ENCODE data around the gene KCNQ1. TPM values are rescaled to one million over a fixed set of nuclear protein-coding genes. Genes with fewer than 3 reads are reported as not detected.

Gene KCNQ1
- total RNA-seq, 4 donors from 2014 or later: 0.89 to 2.2 (median 1.3) TPM

- Histone ChIP-seq H3K36me3 (no peaks in the 10 kb centered on the region), H3K27me3 (no peaks in the 10 kb centered on the region), H3K4me3 (no peak overlapping the region), H3K9me3 (no peaks in the 10 kb centered on the region), H3K27ac (no peak overlapping the region), H3K4me1 (no peaks in the 10 kb centered on the region)
- TF ChIP-seq, protein P1, sequence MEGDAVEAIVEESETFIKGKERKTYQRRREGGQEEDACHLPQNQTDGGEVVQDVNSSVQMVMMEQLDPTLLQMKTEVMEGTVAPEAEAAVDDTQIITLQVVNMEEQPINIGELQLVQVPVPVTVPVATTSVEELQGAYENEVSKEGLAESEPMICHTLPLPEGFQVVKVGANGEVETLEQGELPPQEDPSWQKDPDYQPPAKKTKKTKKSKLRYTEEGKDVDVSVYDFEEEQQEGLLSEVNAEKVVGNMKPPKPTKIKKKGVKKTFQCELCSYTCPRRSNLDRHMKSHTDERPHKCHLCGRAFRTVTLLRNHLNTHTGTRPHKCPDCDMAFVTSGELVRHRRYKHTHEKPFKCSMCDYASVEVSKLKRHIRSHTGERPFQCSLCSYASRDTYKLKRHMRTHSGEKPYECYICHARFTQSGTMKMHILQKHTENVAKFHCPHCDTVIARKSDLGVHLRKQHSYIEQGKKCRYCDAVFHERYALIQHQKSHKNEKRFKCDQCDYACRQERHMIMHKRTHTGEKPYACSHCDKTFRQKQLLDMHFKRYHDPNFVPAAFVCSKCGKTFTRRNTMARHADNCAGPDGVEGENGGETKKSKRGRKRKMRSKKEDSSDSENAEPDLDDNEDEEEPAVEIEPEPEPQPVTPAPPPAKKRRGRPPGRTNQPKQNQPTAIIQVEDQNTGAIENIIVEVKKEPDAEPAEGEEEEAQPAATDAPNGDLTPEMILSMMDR (IDR thresholded peaks at IDR 0.05): no peak
- no peak for TF ChIP-seq EP300 (IDR thresholded peaks at IDR 0.05)
- 95% methylated on average over 10 of the region's 10 CpGs for WGBS
- peak in 1 of 2 donors; percentile 33 for DNase-seq (ENCODE audit: low spot score in 2 of 2)
Observed at GRCh38 chr11:2542406-2542805, 97.6 kb downstream of the KCNQ1 start.

DNA sequence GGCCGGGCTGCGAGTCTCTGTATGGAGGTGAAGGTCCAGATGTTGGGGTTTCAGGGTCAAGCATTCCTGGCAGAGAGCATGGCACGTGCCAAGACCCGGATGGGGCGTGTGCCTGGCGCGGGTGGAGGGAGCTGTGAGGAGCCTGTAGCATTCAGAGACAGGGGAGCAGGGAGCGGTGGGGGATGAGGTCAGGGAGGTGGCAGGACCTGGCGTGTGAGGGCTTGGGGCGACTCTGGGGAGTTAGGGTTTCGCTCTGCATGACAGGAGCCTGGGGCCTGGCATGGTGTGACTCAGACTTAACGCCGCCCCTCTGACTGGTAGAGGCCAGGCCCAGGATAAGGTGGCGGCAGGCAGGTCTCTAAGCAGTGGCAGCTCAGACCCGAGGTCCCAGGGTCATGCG is 103.0 kb downstream of the KCNQ1 start:
- Histone ChIP-seq H3K36me3 (no peaks in the 10 kb centered on the region), H3K27me3 (no peaks in the 10 kb centered on the region), H3K9me3 (no peaks in the 10 kb centered on the region), H3K27ac (no peak overlapping the region), H3K4me3 (no peak overlapping the region), H3K4me1 (no peaks in the 10 kb centered on the region)
- DNase-seq (ENCODE audit: low spot score in 2 of 2): peak in 1 of 2 donors; percentile 50
- WGBS: 87% methylated on average over 16 of the region's 16 CpGs
- TF ChIP-seq POLR2AphosphoS5 (IDR thresholded peaks at IDR 0.05) (no peak), EP300 (IDR thresholded peaks at IDR 0.05) (no peak), POLR2A (IDR thresholded peaks at IDR 0.05) (no peak)
- TF ChIP-seq, protein P1 (IDR thresholded peaks at IDR 0.05): no peak

DNA sequence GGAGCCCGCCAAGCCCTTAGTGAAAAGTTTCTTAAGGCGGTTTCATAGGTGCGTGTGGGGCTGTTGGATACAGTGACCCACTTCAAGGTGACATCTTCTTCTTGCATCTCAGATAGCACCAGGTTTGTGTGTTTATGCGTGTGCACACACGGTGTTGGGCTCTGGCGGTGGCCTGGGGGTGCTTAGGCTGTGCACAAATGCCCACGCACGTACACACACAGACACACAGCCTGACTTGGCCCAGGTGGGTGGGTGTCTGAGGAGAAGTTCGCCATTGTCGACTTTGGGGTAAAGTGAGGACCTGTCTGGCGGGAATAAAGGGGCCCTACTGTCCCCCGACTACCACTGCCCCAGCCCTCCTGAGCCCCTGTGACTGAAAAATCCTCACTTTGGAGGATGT is 103.8 kb downstream of the KCNQ1 start:
- DNase-seq (ENCODE audit: low spot score in 2 of 2): peak in 1 of 2 donors; percentile 32
- no peak overlapping the region for H3K4me3 ChIP-seq
- WGBS: 91% methylated on average over 3 of the region's 12 CpGs
- no peaks in the 10 kb centered on the region for H3K27me3 ChIP-seq
- no peaks in the 10 kb centered on the region for H3K36me3 ChIP-seq
- no peak for TF ChIP-seq EP300 (IDR thresholded peaks at IDR 0.05)
- TF ChIP-seq POLR2AphosphoS5 (IDR thresholded peaks at IDR 0.05): no peak
- TF ChIP-seq, protein P1 (IDR thresholded peaks at IDR 0.05): no peak
- TF ChIP-seq POLR2A (IDR thresholded peaks at IDR 0.05): no peak
- no peaks in the 10 kb centered on the region for H3K9me3 ChIP-seq
- no peak overlapping the region for H3K27ac ChIP-seq
- no peaks in the 10 kb centered on the region for H3K4me1 ChIP-seq

GRCh38 chr11:2549080-2549479 is 104.3 kb downstream of the KCNQ1 start:
- no peak overlapping the region for H3K27ac ChIP-seq
- peak in 1 of 2 donors; percentile 46 for DNase-seq (ENCODE audit: low spot score in 2 of 2)
- H3K36me3 ChIP-seq: no peaks in the 10 kb centered on the region
- no peak for TF ChIP-seq EP300 (IDR thresholded peaks at IDR 0.05)
- TF ChIP-seq POLR2A (IDR thresholded peaks at IDR 0.05): no peak
- TF ChIP-seq POLR2AphosphoS5 (IDR thresholded peaks at IDR 0.05): no peak
- TF ChIP-seq, protein P1 (IDR thresholded peaks at IDR 0.05): no peak
- WGBS: 96% methylated on average over 7 of the region's 7 CpGs
- no peaks in the 10 kb centered on the region for H3K27me3 ChIP-seq
- H3K4me1 ChIP-seq: no peaks in the 10 kb centered on the region
- H3K9me3 ChIP-seq: no peaks in the 10 kb centered on the region
- H3K4me3 ChIP-seq: no peak overlapping the region

DNA sequence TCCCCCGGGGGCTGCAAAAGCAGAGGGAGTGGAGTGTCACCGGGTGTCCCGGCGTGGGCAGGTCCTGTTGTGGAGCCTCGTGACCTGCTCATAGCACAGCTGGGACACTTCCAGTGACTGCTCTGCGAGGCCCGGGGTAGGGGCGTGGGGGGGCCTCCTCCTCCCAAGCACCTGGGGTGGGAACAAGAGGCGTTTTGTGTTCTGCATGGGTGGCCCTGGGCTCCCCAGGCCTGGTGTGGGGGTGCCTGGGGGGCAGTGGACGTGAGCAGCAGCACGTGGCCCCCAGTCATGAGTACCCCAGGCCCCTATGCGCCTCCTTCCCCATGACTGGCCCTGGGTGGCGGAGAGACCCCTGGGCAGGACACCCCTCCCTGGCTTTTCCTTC is 104.7 kb downstream of the KCNQ1 start:
- H3K4me1 ChIP-seq: no peaks in the 10 kb centered on the region
- WGBS: no CpG with 5 or more reads among the region's 13 CpGs
- no peaks in the 10 kb centered on the region for H3K27me3 ChIP-seq
- no peak overlapping the region for H3K4me3 ChIP-seq
- no peak overlapping the region for H3K27ac ChIP-seq
- no peak for TF ChIP-seq POLR2AphosphoS5 (IDR thresholded peaks at IDR 0.05)
- TF ChIP-seq, protein P1 (IDR thresholded peaks at IDR 0.05): no peak
- no peak for TF ChIP-seq POLR2A (IDR thresholded peaks at IDR 0.05)
- no peak for TF ChIP-seq EP300 (IDR thresholded peaks at IDR 0.05)
- peak in 1 of 2 donors; percentile 51 for DNase-seq (ENCODE audit: low spot score in 2 of 2)
- H3K36me3 ChIP-seq: no peaks in the 10 kb centered on the region
- no peaks in the 10 kb centered on the region for H3K9me3 ChIP-seq
